Activated T-cell treated with anti-CD3 and anti-CD28 coated beads, Interleukin-2, amount 50 U/mL, for 24 hours (primary cell): Measurements from ENCODE around the gene CLDN22.

ENCODE experiments used
- DNase-seq: peaks from one replicate; pipeline ENCODE4 v3.0.0-alpha.2; 2020
- H3K27ac Mint-ChIP-seq: 2 replicates; pipeline ENCODE4 v1.8.0; 2020; ENCODE audit warnings: mild to moderate bottlenecking, mixed read lengths
- H3K27me3 Mint-ChIP-seq: 2 replicates; pipeline ENCODE4 v1.8.0; 2020; ENCODE audit warnings: mixed read lengths
- H3K36me3 Mint-ChIP-seq: 2 replicates; pipeline ENCODE4 v1.8.0; 2020; ENCODE audit warnings: low read depth, mixed read lengths
- H3K4me1 Mint-ChIP-seq: 2 replicates; pipeline ENCODE4 v1.8.0; 2020; ENCODE audit warnings: low read depth, mixed read lengths
- H3K4me3 Mint-ChIP-seq: 2 replicates; pipeline ENCODE4 v1.8.0; 2020; ENCODE audit warnings: mild to moderate bottlenecking, moderate library complexity, mixed read lengths
- H3K9me3 Mint-ChIP-seq: 2 replicates; pipeline ENCODE4 v1.8.0; 2020; ENCODE audit warnings: mixed read lengths

CLDN22 gene

DNA sequence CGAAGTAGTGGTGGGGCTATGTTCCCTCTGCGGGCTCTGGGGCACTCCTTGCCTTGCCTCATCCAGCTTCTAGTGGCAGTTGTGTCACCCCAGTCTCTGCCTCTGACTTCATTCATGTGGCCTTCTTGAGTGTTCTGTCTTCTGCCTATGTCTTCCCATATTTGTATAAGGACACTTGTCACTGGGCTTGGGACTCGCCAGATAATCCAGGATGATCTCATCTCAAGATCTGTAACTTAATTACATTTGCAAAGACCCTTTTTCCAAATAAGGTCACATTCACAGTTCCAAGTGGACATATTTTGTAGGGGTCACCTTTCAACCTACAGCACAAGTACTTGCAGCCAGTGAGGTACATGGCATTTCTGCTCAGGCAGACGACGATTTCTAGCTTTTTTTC, 32.5 kb upstream of the CLDN22 start:
- no peak for DNase-seq
- Mint-ChIP-seq H3K27ac (no peak overlapping the region), H3K9me3 (no peaks in the 10 kb centered on the region), H3K4me1 (peaks cover 19% of the 10 kb centered on the region), H3K27me3 (peaks cover 37% of the 10 kb centered on the region), H3K4me3 (no peak overlapping the region), H3K36me3 (no peaks in the 10 kb centered on the region)

DNA sequence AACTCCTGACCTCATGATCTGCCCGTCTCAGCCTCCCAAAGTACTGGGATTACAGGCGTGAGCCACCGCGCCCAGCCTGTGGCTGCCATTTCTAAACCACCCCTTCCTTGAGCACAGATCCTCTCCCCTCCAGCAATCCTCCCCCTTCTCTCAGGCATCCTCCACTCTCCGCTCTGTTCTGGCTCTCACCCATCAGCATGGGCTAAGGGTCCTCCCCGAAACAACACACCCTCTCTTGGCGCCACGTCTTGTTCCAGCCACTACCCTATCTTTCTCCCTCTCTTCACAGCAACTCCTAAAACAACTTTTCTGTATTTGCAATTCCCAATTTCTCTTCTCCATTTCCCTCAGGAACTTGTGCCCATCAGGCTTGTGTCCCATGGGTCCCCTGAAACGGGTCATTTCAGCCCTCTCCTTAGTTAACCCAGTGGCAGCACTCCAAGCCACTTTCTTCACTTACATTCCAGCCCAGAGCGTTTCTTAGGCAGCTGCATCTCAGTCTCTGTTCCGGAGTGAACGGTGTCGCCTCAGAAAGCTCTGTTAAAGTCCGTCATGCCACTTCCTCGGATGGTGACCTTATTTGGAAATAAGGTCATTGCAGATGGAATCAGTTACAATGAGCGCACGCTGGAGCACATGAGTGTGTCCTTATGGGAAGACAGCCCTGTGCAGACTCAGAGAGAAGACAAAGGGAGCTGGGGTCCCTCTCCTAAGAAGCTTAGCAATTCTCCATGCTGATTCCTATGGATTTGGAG, 30.4 kb upstream of the CLDN22 start:
- H3K9me3 Mint-ChIP-seq, result no peaks in the 10 kb centered on the region
- H3K4me1 Mint-ChIP-seq, result peaks cover 19% of the 10 kb centered on the region
- H3K4me3 Mint-ChIP-seq, result no peak overlapping the region
- no peak for DNase-seq
- H3K36me3 Mint-ChIP-seq, result no peaks in the 10 kb centered on the region
- no peak overlapping the region for H3K27ac Mint-ChIP-seq
- peaks cover 42% of the 10 kb centered on the region for H3K27me3 Mint-ChIP-seq

DNA sequence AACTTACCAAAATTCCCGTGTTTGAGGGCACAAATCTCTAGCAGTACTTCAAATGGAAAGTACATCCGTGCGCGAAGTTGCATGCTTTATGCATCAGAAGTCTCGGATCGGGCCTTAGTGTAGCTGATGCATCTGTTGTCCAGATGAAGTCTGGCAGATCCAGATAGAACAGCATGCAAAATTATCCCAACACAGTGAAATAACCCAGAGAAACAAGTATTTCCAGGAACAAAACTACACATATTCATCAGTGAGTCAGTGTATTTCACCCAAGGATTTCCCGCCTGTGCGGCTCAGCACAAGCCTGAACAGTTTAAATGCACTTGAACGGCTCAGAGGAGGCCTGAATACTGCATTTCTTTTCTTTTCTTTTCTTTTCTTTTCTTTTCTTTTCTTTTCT, 29.6 kb upstream of the CLDN22 start:
- no peaks in the 10 kb centered on the region for H3K36me3 Mint-ChIP-seq
- no peak overlapping the region for H3K4me3 Mint-ChIP-seq
- peak overlapping the region; percentile 82 for H3K27ac Mint-ChIP-seq
- no peak for DNase-seq
- peaks cover 19% of the 10 kb centered on the region for H3K4me1 Mint-ChIP-seq
- peaks cover 50% of the 10 kb centered on the region for H3K27me3 Mint-ChIP-seq
- H3K9me3 Mint-ChIP-seq, result no peaks in the 10 kb centered on the region

DNA sequence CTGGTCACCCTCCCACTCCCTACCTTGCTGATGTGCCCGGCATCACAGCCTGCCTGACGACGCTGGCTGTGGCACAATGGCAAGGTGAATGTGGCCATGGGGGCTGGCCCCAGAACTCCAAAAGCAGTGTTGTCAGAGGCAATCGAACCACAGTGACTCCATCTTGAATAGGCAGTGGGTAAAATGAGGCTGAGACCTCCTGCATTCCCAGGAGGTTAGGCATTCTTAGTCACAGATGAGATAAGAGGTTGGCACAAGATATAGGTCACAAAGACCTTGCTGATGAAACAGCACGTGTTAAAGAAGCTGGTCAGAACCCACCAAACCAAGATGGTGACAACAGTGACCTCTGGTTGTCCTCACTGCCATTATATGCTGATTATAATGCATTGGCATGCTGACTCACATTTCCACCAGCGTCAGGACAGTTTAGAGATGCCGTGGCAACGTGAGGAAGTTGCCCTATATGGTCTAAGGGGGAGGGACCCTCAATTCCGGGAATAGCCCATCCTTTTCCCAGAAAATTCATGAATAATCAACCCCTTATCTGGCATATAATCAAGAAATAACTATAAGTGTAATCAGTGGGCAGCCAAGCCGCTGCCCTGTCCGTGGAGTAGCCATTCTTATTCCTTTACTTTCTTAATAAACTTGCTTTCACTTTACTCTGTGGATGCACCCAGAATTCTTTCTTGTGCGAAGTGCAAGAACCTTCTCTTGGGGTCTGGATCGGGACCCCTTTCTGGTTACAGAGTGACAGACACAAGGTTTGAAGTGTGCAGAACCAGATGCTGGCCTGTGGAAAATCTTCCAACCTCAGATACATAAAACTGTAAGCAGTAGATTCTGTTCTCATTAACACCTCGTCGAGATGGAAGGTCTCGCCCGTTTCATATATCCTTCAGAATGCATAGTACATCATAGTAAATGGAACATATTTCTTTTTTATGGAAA, 28.9 kb upstream of the CLDN22 start:
- H3K4me3 Mint-ChIP-seq, result no peak overlapping the region
- no peaks in the 10 kb centered on the region for H3K9me3 Mint-ChIP-seq
- H3K27ac Mint-ChIP-seq, result peak overlapping the region; percentile 82
- peaks cover 56% of the 10 kb centered on the region for H3K27me3 Mint-ChIP-seq
- H3K36me3 Mint-ChIP-seq, result no peaks in the 10 kb centered on the region
- peaks cover 19% of the 10 kb centered on the region for H3K4me1 Mint-ChIP-seq
- DNase-seq, result no peak

DNA sequence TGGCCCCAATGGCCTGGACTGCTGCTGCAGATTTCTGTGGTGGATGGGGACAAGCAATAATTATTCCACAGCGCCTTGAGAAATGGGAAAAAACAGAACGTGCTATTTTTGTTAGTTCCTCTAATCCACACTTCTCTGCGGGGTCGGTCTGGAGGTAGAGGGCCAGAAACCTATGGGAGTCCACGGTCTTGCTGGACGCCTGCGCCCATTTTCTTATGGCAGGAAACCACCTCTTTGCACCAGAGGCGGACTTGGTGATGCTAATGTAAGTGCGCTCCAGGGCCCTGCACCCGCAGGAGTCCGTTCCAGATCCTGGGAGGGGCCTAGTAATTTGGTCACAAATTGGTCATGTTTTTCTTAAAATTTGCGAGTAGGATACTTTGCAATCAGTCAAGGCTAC, 28.1 kb upstream of the CLDN22 start:
- Mint-ChIP-seq H3K27ac (peak overlapping the region; percentile 82), H3K27me3 (peaks cover 64% of the 10 kb centered on the region), H3K4me3 (no peak overlapping the region), H3K36me3 (no peaks in the 10 kb centered on the region), H3K4me1 (peaks cover 21% of the 10 kb centered on the region), H3K9me3 (no peaks in the 10 kb centered on the region)
- DNase-seq, result no peak

DNA sequence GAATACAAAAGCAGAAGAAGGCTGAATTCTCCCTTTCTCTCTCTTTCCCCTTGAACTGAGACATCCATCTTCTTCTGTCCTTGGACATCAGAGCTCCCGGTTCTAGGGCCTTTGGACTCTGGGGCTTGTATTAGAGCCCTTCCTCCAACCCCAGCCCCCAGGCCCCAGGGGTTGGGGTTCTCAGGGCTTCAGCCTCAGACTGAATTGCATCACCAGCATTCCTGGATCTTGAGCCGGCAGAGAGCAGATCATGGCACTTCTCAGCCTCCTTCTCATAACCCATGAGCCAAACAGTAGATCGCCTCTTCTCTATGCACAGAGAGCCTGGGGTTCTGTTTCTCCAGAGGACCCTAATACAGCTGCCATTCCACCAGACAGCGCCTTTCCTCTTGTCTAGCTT, 27.5 kb upstream of the CLDN22 start:
- no peak overlapping the region for H3K27ac Mint-ChIP-seq
- peaks cover 65% of the 10 kb centered on the region for H3K27me3 Mint-ChIP-seq
- H3K4me1 Mint-ChIP-seq, result peaks cover 24% of the 10 kb centered on the region
- no peaks in the 10 kb centered on the region for H3K36me3 Mint-ChIP-seq
- H3K9me3 Mint-ChIP-seq, result no peaks in the 10 kb centered on the region
- no peak for DNase-seq
- H3K4me3 Mint-ChIP-seq, result no peak overlapping the region

DNA sequence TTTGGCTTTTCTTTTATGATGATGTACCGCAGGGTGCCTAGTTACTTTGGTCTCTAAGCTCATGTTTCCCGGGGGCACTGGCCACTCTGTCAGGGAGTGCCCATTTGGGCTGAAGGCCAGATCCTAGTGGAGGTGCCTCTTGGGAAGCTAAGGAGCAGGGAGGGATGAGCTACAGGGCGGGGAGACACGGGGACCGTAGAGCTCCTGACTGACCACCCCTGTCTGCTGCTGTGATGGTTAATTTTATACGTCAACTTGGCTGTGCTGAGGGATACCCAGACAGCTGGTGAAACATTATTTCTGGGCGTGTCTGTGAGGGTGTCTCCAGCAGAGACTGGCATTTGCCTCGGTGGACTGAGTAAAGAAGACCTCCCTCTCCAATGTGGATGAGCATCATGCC, 27.1 kb upstream of the CLDN22 start:
- Mint-ChIP-seq H3K4me1 (peaks cover 24% of the 10 kb centered on the region), H3K27me3 (peaks cover 64% of the 10 kb centered on the region), H3K27ac (no peak overlapping the region), H3K4me3 (no peak overlapping the region), H3K9me3 (no peaks in the 10 kb centered on the region), H3K36me3 (no peaks in the 10 kb centered on the region)
- no peak for DNase-seq

DNA sequence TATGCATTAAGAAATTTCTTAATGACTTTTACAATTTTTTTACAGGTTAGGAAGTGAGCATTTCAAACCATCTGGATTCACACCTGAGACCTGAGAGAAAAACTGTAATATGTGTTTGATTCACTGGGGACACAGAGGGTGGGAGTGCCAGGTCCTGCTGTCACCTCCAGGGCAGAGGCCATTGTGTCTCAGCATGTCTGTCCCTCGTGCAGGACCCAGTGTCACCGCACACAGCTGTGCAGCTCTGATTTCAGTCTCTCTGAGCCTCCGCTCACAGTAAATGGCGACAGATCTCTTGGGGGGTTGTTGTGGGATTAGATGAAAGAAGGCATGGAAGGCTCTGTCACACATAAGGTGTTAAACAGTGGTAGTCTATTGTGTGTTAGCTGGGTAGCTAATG, 25.2 kb upstream of the CLDN22 start:
- no peak overlapping the region for H3K4me3 Mint-ChIP-seq
- H3K36me3 Mint-ChIP-seq, result no peaks in the 10 kb centered on the region
- no peak overlapping the region for H3K27ac Mint-ChIP-seq
- peaks cover 21% of the 10 kb centered on the region for H3K4me1 Mint-ChIP-seq
- DNase-seq, result no peak
- peaks cover 58% of the 10 kb centered on the region for H3K27me3 Mint-ChIP-seq
- H3K9me3 Mint-ChIP-seq, result no peaks in the 10 kb centered on the region

DNA sequence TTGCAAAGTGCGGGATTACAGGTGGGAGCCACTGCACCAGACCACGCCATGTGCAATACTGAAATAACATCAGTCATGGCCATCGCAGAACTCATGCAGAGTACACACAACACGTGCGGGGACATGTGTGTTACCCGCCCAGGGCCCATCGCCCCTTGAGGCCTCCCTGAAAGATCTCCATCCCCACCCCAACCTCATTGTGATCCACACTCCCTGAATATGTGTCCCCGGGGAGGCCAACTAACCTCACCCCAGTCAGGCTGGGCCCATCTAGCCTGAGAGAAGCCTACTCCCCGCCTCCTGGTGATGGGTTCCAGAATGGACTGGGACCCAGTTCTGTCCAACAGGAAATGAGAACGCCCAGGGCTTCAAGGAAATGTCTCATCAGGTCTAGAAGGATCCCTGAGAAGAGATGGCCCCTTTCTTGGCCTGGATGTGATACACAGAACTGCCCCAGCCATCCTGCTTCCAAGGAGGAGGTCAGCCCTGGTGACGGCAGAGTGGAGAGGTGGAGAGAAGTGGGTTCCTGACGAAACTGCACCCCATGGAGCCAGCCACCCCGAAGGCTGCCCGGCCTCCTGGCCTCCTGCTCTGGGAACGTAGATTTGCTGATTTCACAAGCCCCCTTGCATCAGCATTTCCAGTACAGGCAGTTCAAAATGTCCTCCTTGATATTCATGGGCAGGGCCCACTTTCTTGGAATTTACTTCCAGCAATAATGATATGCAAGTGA, 24.6 kb upstream of the CLDN22 start:
- H3K27ac Mint-ChIP-seq, result no peak overlapping the region
- DNase-seq, result no peak
- H3K27me3 Mint-ChIP-seq, result peaks cover 57% of the 10 kb centered on the region
- H3K4me3 Mint-ChIP-seq, result no peak overlapping the region
- no peaks in the 10 kb centered on the region for H3K9me3 Mint-ChIP-seq
- no peaks in the 10 kb centered on the region for H3K36me3 Mint-ChIP-seq
- peaks cover 19% of the 10 kb centered on the region for H3K4me1 Mint-ChIP-seq

DNA sequence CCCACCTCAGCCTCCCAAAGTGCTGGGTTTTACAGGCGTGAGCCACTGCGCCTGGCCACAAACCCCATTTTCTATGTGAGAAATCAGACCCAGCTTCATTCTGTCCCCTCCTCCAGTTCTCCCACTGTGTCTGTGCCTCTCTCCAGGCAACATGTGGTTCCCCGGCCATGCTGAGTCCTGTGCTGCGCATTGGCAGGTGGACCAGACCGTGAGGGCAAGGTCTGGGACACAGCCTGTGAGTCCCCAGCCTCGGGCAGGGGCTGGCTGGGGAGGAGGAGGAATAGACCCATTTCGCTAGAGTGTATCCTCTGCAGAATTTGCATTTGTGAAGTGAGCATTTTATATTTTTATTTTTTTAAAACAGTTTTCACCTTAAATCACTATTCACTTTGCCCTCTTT, 23.7 kb upstream of the CLDN22 start:
- peaks cover 9% of the 10 kb centered on the region for H3K4me1 Mint-ChIP-seq
- no peak overlapping the region for H3K27ac Mint-ChIP-seq
- H3K4me3 Mint-ChIP-seq, result no peak overlapping the region
- H3K36me3 Mint-ChIP-seq, result no peaks in the 10 kb centered on the region
- H3K9me3 Mint-ChIP-seq, result no peaks in the 10 kb centered on the region
- no peak for DNase-seq
- H3K27me3 Mint-ChIP-seq, result peaks cover 50% of the 10 kb centered on the region

DNA sequence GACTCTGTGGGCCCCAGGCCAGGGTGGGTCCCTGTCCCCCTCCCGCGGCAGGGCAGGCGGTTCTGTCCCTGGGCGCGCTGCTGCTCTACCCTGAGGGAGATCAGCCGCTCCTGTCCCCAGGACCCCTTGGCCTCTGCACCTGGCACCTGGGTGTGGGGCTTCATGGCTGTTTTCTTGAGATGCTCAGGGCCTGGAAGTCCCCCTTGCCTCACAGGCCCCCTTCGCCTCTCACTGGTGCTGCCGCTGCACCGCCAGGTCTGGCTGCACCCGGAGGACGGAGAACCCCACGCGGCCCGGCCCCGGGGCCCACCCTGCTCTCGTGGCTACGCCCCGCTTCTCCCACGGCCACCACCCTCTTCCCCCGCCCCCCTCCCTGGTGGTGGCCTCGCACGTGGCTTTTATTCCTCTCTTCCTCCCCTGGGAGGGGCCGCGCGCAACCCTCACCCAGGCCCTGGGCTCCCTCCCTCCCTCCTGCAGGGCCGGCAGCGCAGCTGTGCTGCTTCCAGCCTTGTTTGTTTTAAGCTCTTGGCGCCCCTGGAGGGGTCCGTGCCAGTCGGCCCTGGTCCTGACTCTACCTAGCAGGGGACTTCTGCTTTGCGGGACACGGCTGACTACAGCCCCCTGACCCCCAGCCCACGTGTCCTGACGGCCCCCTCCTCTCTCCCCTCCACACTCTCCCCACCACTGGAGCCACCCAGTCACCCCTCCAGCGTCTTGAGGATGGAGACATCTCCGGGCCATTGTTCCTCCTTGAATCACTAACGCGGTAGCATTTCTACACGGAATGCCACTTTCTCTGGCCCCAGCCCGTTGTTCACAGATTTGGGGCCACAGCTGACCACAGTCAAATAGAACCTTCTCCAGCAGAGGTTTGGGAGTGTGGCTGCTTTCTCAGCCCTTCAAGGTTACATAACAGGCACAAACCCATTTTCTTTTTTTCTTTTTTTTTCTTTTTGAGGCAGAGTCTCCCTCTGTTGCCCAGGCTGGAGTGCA, 22.8 kb upstream of the CLDN22 start:
- H3K9me3 Mint-ChIP-seq, result no peaks in the 10 kb centered on the region
- peaks cover 46% of the 10 kb centered on the region for H3K27me3 Mint-ChIP-seq
- H3K4me1 Mint-ChIP-seq, result peaks cover 4% of the 10 kb centered on the region
- no peaks in the 10 kb centered on the region for H3K36me3 Mint-ChIP-seq
- H3K27ac Mint-ChIP-seq, result no peak overlapping the region
- DNase-seq, result no peak
- no peak overlapping the region for H3K4me3 Mint-ChIP-seq

DNA sequence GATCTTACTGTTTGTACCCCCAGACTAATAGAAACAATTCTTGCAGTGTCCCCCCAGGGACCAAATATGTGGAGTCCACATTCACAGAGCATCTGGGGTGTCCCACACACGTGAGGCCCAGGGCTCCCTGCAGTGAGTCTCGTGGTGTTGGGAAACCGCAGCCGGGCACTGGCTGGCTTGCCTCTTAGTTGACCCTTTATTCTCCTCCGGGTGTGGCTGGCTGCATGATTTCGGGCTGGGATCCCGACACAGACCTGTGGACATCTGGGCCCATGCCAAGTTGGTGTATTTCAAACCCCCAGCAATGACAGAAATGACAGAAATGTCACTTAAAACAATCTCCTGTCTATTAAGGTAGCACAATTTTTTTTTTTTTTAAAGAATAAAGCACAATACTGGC, 17.8 kb upstream of the CLDN22 start:
- H3K27me3 Mint-ChIP-seq, result peaks cover 27% of the 10 kb centered on the region
- DNase-seq, result no peak
- no peaks in the 10 kb centered on the region for H3K9me3 Mint-ChIP-seq
- no peaks in the 10 kb centered on the region for H3K36me3 Mint-ChIP-seq
- no peak overlapping the region for H3K27ac Mint-ChIP-seq
- H3K4me1 Mint-ChIP-seq, result peaks cover 9% of the 10 kb centered on the region
- H3K4me3 Mint-ChIP-seq, result no peak overlapping the region

DNA sequence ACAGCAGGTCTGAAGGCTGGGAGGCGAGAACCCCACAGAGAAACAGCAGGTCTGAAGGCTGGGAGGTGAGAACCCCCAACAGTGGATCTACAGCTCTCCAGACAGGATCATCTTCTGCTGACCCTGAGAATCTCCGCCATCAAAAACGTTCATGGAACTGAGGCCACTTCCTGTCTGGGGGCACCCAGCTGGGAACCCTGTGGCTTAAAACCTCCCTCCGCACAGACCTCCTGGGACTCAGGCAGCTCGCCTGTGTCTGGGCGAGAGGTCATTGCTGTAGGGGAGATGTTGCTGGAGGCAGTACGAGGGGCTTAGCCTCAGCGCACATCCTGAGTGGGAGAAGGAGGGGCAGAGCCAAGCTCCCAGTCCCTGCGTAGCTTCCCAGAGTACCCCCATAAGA, 17.3 kb upstream of the CLDN22 start:
- Mint-ChIP-seq H3K4me1 (peaks cover 9% of the 10 kb centered on the region), H3K36me3 (no peaks in the 10 kb centered on the region), H3K27me3 (peaks cover 29% of the 10 kb centered on the region), H3K4me3 (no peak overlapping the region), H3K27ac (no peak overlapping the region), H3K9me3 (no peaks in the 10 kb centered on the region)
- DNase-seq, result no peak
